HepG2 (cell line): Measurements from ENCODE around the gene MPV17L2. TPM values are rescaled to one million over a fixed set of nuclear protein-coding genes. Genes with fewer than 3 reads are reported as not detected.
A peak's percentile ranks its signal among the peaks of the same experiment; 100 is the strongest.

Experiments
- ASH2L ChIP-seq: fragments of 300-600, 200-600 bp; sonication (generic); IDR thresholded peaks from 2 replicates; pipeline ENCODE4 v1.7.0; 2017; ENCODE audit warnings: low read depth, mild to moderate bottlenecking, moderate library complexity, mixed read lengths, low read length; ENCODE audit not compliant: insufficient read length
- ETV5 ChIP-seq: IDR thresholded peaks from 2 replicates; pipeline ENCODE4 v1.6.1; 2018; ENCODE audit warnings: missing biosample characterization, missing genetic modification reagents, inconsistent platforms, borderline replicate concordance
- GATA4 ChIP-seq: sonication (generic); IDR thresholded peaks from 2 replicates; pipeline ENCODE4 v1.6.1; 2016; ENCODE audit warnings: antibody characterized with exemption, low read depth, borderline replicate concordance
- GRHL1 ChIP-seq: sonication (generic); formaldehyde crosslinking; conservative IDR thresholded peaks from 2 replicates; pipeline ENCODE4 v1.8.0; 2022; ENCODE audit warnings: missing genetic modification reagents
- KDM1A ChIP-seq: IDR thresholded peaks from 2 replicates; pipeline ENCODE4 v1.6.1; 2016; ENCODE audit warnings: missing compliant biosample characterization
- MATR3 ChIP-seq: sonication (generic); formaldehyde crosslinking; IDR thresholded peaks from 2 replicates; pipeline ENCODE4 v1.4.0; 2020; ENCODE audit warnings: missing genetic modification reagents
- PRPF4 ChIP-seq: fragments of 200-400 bp; formaldehyde crosslinking; IDR thresholded peaks from 2 replicates; pipeline ENCODE4 v1.6.1; 2016; ENCODE audit warnings: low read length, low read depth; ENCODE audit not compliant: poor library complexity, severe bottlenecking
- SATB2 ChIP-seq: sonication (generic); formaldehyde crosslinking; IDR thresholded peaks from 2 replicates; pipeline ENCODE4 v1.5.0; 2020; ENCODE audit warnings: missing genetic modification reagents
- SMAD9 ChIP-seq: sonication (generic); formaldehyde crosslinking; IDR thresholded peaks from 2 replicates; pipeline ENCODE4 v1.5.1; 2020; ENCODE audit warnings: mild to moderate bottlenecking, missing genetic modification reagents
- THAP9 ChIP-seq: sonication (generic); formaldehyde crosslinking; IDR thresholded peaks from 2 replicates; pipeline ENCODE4; 2020; ENCODE audit warnings: missing genetic modification reagents, mild to moderate bottlenecking, borderline replicate concordance
- ZMYM2 ChIP-seq: sonication (generic); formaldehyde crosslinking; IDR thresholded peaks from 2 replicates; pipeline ENCODE4 v1.8.0; 2022; ENCODE audit warnings: mild to moderate bottlenecking, missing genetic modification reagents
- ZNF121 ChIP-seq: sonication (generic); formaldehyde crosslinking; IDR thresholded peaks from 2 replicates; pipeline ENCODE4 v1.5.0; 2020; ENCODE audit warnings: mild to moderate bottlenecking, missing genetic modification reagents
- ZNF343 ChIP-seq: sonication (generic); formaldehyde crosslinking; IDR thresholded peaks from 2 replicates; pipeline ENCODE4 v1.4.0; 2020; ENCODE audit warnings: mild to moderate bottlenecking, missing genetic modification reagents
- ZNF564 ChIP-seq: sonication (generic); formaldehyde crosslinking; IDR thresholded peaks from 2 replicates; pipeline ENCODE4 v1.8.1; 2023; ENCODE audit warnings: mild to moderate bottlenecking, missing genetic modification reagents
- ZNF709 ChIP-seq: sonication (generic); formaldehyde crosslinking; IDR thresholded peaks from 2 replicates; pipeline ENCODE4 v1.5.0; 2020; ENCODE audit warnings: mild to moderate bottlenecking, missing genetic modification reagents
- ZNF710 ChIP-seq: sonication (generic); formaldehyde crosslinking; IDR thresholded peaks from 2 replicates; pipeline ENCODE4 v1.5.0; 2020; ENCODE audit warnings: mild to moderate bottlenecking, missing genetic modification reagents, borderline replicate concordance
- ZNF749 ChIP-seq: sonication (generic); formaldehyde crosslinking; IDR thresholded peaks from 2 replicates; pipeline ENCODE4 v1.8.0; 2022; ENCODE audit warnings: mild to moderate bottlenecking, missing genetic modification reagents, moderate library complexity, borderline replicate concordance
- polyA plus RNA-seq, 8 experiments: library from polyadenylated mRNA; depleted of rRNA in 3 of 8; stranded (reverse) in 7 of 8; unstranded in 1 of 8; fragments of >200 nt; fragmentation: Illumina TruSeq in 4 of 8; extraction: Trizol in 4 of 8; gene quantifications; 2 replicates each; pipeline versions ENCODE4 v1.2.1 to v1.2.3, GENCODE V29; 2011 to 2016; ENCODE audit warnings: low read depth in 4 of 8, missing spikeins in 1 of 8, mixed read lengths in 1 of 8; ENCODE audit not compliant: insufficient read depth in 1 of 8
- total RNA-seq, 5 experiments: library from RNA; depleted of rRNA; stranded (reverse); fragments of >200 nt; fragmentation: Illumina TruSeq; extraction: Trizol; gene quantifications; 2 replicates each; pipeline ENCODE4 v1.2.3, GENCODE V29; 2016; ENCODE audit warnings: low read depth in 1 of 5
- TF ChIP-seq, protein P1 (sequence below): sonication (generic); formaldehyde crosslinking; IDR thresholded peaks from 2 replicates; pipeline ENCODE4 v1.5.1; 2020; ENCODE audit warnings: mild to moderate bottlenecking, missing genetic modification reagents, borderline replicate concordance
- TF ChIP-seq, protein P2 (sequence below): sonication (generic); formaldehyde crosslinking; IDR thresholded peaks from 2 replicates; pipeline ENCODE4 v1.5.1; 2020; ENCODE audit warnings: missing genetic modification reagents, mild to moderate bottlenecking, borderline replicate concordance

Gene MPV17L2
- total and polyA plus RNA-seq, 2 of the 13 experiments (the other 11 are each of a cell fraction or from before 2014, with no cell fraction given): 13.6 to 16.7 TPM

DNA sequence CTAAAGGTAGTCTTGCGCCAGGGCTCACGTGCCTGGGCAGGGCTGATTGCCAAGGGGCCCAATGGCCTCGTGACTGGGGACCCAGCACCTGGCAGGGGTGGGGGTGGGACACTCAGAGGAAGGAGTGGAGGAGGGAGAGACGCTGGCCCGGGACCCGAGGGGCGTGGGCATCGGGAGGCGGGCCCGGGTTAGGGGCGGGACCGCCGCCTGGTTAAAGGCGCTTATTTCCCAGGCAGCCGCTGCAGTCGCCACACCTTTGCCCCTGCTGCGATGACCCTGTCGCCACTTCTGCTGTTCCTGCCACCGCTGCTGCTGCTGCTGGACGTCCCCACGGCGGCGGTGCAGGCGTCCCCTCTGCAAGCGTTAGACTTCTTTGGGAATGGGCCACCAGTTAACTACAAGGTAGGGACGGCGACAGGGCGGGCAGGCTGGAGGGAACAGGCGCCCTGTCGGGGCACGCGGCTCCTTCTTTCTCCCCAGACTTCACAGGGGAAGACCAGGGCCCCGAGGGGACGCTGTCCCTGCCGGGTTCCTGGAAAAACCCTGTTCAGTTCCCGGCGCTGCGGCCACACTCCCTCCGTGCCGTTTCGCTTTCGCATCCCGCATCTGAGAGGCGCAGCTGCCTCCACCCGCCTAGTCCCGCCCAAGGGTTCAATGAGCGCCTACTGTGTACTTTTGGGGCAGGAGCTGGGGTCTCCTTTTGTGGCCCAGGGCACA, 19.3 kb upstream of the MPV17L2 start, which contains the start of gene IFI30 (continued):
- TF ChIP-seq, protein P1, sequence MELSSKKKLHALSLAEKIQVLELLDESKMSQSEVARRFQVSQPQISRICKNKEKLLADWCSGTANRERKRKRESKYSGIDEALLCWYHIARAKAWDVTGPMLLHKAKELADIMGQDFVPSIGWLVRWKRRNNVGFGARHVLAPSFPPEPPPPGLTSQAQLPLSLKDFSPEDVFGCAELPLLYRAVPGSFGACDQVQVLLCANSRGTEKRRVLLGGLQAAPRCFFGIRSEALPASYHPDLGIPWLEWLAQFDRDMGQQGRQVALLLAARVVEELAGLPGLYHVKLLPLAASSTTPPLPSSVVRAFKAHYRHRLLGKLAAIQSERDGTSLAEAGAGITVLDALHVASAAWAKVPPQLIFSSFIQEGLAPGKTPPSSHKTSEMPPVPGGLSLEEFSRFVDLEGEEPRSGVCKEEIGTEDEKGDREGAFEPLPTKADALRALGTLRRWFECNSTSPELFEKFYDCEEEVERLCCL (CRISPR knock-in tag): no peak
- TF ChIP-seq ASH2L (no peak), ZNF749 (CRISPR knock-in tag) (0 out of 2 replicates have a peak, but pooled peaks have one; percentile 61), ZMYM2 (CRISPR knock-in tag) (0 out of 2 replicates have a peak, but pooled peaks have one; percentile 52), ZNF564 (CRISPR knock-in tag) (peak; percentile 5; the same call in 1 of the 2 replicates), ETV5 (no peak), ZNF343 (CRISPR knock-in tag) (0 out of 2 replicates have a peak, but pooled peaks have one; percentile 61), GRHL1 (CRISPR knock-in tag) (no peak), PRPF4 (no peak), ZNF709 (CRISPR knock-in tag) (no peak), SMAD9 (CRISPR knock-in tag) (0 out of 2 replicates have a peak, but pooled peaks have one; percentile 26), ZNF121 (CRISPR knock-in tag) (0 out of 2 replicates have a peak, but pooled peaks have one; percentile 21), THAP9 (no peak), KDM1A (CRISPR knock-in tag) (no peak), GATA4 (no peak), ZNF710 (CRISPR knock-in tag) (0 out of 2 replicates have a peak, but pooled peaks have one; percentile 38), SATB2 (CRISPR knock-in tag) (no peak), MATR3 (CRISPR knock-in tag) (no peak)
- TF ChIP-seq, protein P2, sequence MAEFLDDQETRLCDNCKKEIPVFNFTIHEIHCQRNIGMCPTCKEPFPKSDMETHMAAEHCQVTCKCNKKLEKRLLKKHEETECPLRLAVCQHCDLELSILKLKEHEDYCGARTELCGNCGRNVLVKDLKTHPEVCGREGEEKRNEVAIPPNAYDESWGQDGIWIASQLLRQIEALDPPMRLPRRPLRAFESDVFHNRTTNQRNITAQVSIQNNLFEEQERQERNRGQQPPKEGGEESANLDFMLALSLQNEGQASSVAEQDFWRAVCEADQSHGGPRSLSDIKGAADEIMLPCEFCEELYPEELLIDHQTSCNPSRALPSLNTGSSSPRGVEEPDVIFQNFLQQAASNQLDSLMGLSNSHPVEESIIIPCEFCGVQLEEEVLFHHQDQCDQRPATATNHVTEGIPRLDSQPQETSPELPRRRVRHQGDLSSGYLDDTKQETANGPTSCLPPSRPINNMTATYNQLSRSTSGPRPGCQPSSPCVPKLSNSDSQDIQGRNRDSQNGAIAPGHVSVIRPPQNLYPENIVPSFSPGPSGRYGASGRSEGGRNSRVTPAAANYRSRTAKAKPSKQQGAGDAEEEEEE (CRISPR knock-in tag): no peak
